ENCODE measurements around the gene KDELR1. TPM values are rescaled to one million over a fixed set of nuclear protein-coding genes. Genes with fewer than 3 reads are reported as not detected.

Gene KDELR1
- total RNA-seq, 1 donor from 2014 or later, result 51.9 TPM

DNA sequence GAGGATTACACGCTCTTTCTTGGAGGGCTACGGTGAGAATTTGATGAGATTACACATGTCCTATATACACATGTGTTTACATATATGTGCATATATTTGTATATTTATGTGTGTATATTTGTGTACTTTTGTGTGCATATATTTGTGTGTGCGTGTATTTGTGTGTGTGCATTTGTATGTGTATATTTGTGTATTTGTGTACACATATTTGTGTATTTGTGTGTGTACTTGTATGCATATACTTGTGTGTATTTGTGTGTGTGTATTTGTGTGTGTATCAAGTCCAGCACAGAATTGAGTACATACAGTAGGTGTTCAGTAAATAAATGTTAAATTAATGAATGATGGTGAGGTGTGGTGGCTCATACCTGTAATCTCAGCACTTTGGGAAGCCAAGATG is 29.4 kb downstream of the KDELR1 start:
- intact Hi-C loops (cut with micrococcal nuclease), result loop anchor here (2.0 to 5.0 kb wide), 2 partner anchors 131 to 1135 kb away; partner anchors contain the start of gene RPS11
- no peak for DNase-seq
- peaks cover 19% of the 10 kb centered on the region for H3K4me1 Mint-ChIP-seq
- POLR2A ChIA-PET, result no interaction called here
- CTCF ChIA-PET, result no interaction called here
- H3K27ac Mint-ChIP-seq, result no peak overlapping the region
- TF ChIP-seq, protein P1, sequence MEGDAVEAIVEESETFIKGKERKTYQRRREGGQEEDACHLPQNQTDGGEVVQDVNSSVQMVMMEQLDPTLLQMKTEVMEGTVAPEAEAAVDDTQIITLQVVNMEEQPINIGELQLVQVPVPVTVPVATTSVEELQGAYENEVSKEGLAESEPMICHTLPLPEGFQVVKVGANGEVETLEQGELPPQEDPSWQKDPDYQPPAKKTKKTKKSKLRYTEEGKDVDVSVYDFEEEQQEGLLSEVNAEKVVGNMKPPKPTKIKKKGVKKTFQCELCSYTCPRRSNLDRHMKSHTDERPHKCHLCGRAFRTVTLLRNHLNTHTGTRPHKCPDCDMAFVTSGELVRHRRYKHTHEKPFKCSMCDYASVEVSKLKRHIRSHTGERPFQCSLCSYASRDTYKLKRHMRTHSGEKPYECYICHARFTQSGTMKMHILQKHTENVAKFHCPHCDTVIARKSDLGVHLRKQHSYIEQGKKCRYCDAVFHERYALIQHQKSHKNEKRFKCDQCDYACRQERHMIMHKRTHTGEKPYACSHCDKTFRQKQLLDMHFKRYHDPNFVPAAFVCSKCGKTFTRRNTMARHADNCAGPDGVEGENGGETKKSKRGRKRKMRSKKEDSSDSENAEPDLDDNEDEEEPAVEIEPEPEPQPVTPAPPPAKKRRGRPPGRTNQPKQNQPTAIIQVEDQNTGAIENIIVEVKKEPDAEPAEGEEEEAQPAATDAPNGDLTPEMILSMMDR (IDR thresholded peaks at IDR 0.05), result no peak
- H3K9me3 Mint-ChIP-seq, result no peaks in the 10 kb centered on the region
- ATAC-seq (ENCODE audit: low read depth), result no peak
- H3K4me3 Mint-ChIP-seq, result no peak overlapping the region
- H3K36me3 Mint-ChIP-seq (ENCODE audit: low read depth), result peaks cover 18% of the 10 kb centered on the region
- no peaks in the 10 kb centered on the region for H3K27me3 Mint-ChIP-seq

DNA sequence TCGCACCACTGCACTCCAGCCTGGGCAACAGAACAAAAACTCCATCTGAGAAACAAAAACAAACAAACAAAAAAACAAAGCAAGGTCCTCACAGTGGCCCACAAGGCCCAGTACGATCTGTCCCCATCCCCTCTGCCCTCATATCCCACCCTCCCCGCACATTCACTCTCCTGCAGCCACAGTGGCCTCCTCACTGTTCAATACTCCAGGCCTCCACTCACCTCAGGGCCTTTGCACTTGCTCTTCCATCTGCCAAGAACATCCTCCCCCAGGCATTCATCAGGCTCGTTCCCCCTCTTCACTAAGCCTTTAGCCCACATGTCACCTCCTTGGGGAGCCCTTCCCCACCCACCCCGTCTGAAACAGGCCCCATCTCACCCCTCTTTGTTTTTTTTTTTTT is 32.2 kb downstream of the KDELR1 start:
- Mint-ChIP-seq H3K4me1 (peaks cover 10% of the 10 kb centered on the region), H3K9me3 (no peaks in the 10 kb centered on the region), H3K27ac (no peak overlapping the region), H3K36me3 (ENCODE audit: low read depth) (peaks cover 18% of the 10 kb centered on the region), H3K27me3 (no peaks in the 10 kb centered on the region), H3K4me3 (no peak overlapping the region)
- intact Hi-C loops (cut with micrococcal nuclease), result no loop called here
- TF ChIP-seq, protein P1 (IDR thresholded peaks at IDR 0.05), result no peak
- DNase-seq (no peak), ATAC-seq (ENCODE audit: low read depth) (no peak)
- POLR2A ChIA-PET, result no interaction called here
- CTCF ChIA-PET, result no interaction called here

DNA sequence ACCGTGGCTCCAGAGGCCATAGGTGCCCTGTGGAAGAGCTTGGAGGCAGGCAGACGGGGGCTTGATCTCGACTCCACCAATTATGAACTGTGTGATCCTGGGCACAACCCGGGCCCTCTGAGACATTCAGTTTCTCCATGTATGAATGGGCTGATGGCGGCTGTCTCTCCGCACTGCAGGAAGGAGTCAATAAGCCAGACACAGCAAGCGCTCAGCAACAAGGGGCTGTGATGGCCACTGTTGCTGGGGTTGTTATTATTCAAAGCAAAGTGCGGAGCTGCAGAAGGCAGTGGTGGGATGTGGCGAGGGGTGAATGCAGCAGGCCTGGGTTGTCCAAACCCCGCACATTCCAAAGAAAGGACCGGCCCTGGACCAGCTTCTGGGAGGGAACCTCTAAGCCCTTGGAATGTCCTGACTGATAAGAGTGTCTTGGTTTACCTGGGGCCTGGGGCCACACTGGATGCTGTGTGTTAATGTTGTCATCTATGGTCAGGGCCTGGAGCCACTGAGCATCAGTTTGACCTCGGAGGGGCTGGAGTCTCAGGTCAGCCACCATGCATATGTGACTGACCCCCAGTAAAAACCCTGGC is 35.9 kb downstream of the KDELR1 start:
- Mint-ChIP-seq H3K27ac (no peak overlapping the region), H3K36me3 (ENCODE audit: low read depth) (peaks cover 14% of the 10 kb centered on the region), H3K4me3 (no peak overlapping the region), H3K27me3 (no peaks in the 10 kb centered on the region), H3K4me1 (peaks cover 2% of the 10 kb centered on the region), H3K9me3 (no peaks in the 10 kb centered on the region)
- DNase-seq (no peak), ATAC-seq (ENCODE audit: low read depth) (no peak)
- TF ChIP-seq, protein P1 (IDR thresholded peaks at IDR 0.05), result no peak
- ChIA-PET POLR2A (interaction anchor here (0.6 to 0.7 kb wide), 2 partner anchors 30 to 263 kb away, joined by 3 to 4 read pairs; partner anchors contain the start of gene EMP3), CTCF (interaction anchor here (0.8 kb wide), 1 partner anchor 13 kb away, joined by 3 read pairs; no protein-coding TSS in a partner anchor)
- intact Hi-C loops (cut with micrococcal nuclease), result no loop called here

DNA sequence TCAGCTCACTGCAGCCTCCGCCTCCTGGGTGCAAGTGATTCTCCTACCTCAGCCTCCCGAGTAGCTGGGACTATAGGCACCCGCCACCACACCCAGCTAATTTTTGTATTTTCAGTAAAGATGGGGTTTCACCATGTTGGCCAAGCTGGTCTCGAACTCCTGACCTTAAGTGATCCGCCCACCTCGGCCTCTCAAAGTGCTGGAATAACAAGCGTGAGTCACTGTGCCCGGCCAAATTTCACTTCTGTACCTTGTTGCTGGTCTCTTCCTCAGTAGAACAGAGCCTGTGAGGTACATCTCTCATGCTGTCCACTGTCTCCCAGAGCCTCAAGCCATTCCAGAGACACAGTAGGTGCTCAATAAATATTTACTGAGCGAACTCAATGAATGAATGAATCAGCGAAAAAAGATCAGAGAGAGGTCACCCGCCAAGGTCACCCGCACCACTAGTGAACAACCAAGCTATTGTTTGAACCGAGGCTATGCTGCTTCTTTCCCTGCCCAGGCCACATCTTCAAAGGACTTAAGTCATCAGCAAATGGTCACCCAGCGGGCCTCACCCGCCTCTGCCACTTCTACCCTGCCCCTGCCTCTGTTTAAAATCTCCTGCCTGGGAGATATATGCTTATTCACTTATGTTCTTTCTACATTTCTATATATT is 36.9 kb downstream of the KDELR1 start:
- no peaks in the 10 kb centered on the region for H3K27me3 Mint-ChIP-seq
- no peak for DNase-seq
- H3K4me1 Mint-ChIP-seq, result peaks cover 2% of the 10 kb centered on the region
- no peak overlapping the region for H3K4me3 Mint-ChIP-seq
- intact Hi-C loops (cut with micrococcal nuclease), result no loop called here
- POLR2A ChIA-PET, result no interaction called here
- CTCF ChIA-PET, result no interaction called here
- peaks cover 11% of the 10 kb centered on the region for H3K36me3 Mint-ChIP-seq (ENCODE audit: low read depth)
- TF ChIP-seq, protein P1 (IDR thresholded peaks at IDR 0.05), result no peak
- no peaks in the 10 kb centered on the region for H3K9me3 Mint-ChIP-seq
- ATAC-seq (ENCODE audit: low read depth), result no peak
- no peak overlapping the region for H3K27ac Mint-ChIP-seq

DNA sequence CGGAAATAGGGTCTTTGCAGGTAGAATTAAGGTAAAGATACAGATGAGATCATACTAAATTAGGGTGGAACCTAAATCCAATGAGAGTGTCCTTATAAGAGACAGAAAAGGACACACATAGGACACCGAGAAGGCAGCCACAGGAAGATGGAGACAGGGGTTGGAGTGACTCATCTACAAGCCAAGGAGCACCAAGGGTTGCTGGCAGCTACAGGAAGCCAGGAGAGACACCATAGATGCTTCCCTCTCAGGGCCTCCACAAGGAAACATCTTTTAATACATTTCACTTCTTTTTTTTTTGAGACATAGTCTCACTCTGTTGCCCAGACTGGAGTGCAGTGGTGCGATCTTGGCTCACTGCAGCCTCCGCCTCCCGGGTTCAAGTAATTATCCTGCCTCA is 37.7 kb downstream of the KDELR1 start:
- intact Hi-C loops (cut with micrococcal nuclease), result no loop called here
- Mint-ChIP-seq H3K4me1 (peaks cover 2% of the 10 kb centered on the region), H3K27ac (no peak overlapping the region), H3K9me3 (no peaks in the 10 kb centered on the region), H3K27me3 (no peaks in the 10 kb centered on the region), H3K4me3 (no peak overlapping the region), H3K36me3 (ENCODE audit: low read depth) (peaks cover 6% of the 10 kb centered on the region)
- DNase-seq (no peak), ATAC-seq (ENCODE audit: low read depth) (no peak)
- ChIA-PET POLR2A (no interaction called here), CTCF (no interaction called here)
- TF ChIP-seq, protein P1 (IDR thresholded peaks at IDR 0.05), result no peak
